Lower leg skin (tissue), 4 donors: ENCODE measurements around the gene WIPF1. TPM values are rescaled to one million over a fixed set of nuclear protein-coding genes. Genes with fewer than 3 reads are reported as not detected.

Experiments
- DNase-seq, 2 donors: peaks; one replicate each; pipeline ENCODE4 v3.0.0-alpha.2; 2019; ENCODE audit warnings: low spot score in 2 of 2
- H3K4me3 ChIP-seq: fragments of 200-600 bp; sonication (generic); 2 replicates; pipeline ENCODE4 v1.5.1; 2017; ENCODE audit warnings: mild to moderate bottlenecking, low read depth; ENCODE audit not compliant: poor library complexity, severe bottlenecking
- CTCF ChIP-seq, 3 donors: fragments of 450-650 bp; IDR thresholded peaks; one replicate each; pipeline ENCODE4 v1.5.1; 2016; ENCODE audit warnings: antibody characterized with exemption in 3 of 3, mild to moderate bottlenecking in 3 of 3, moderate library complexity in 2 of 3
- POLR2A ChIP-seq, 2 donors: fragments of 450-650 bp; IDR thresholded peaks; one replicate each; pipeline ENCODE4 v1.6.1; 2016 to 2017; ENCODE audit warnings: antibody characterized with exemption in 2 of 2, mild to moderate bottlenecking in 1 of 2, moderate library complexity in 1 of 2
- WGBS, 2 donors: methylation state at CpG; one replicate each; pipeline ENCODE4 v1.1.5; 2018; 5-methylcytosine and 5-hydroxymethylcytosine counted together
- intact Hi-C: fragments of 100-400 bp; cut with DNase I; formaldehyde crosslinking; loops from one replicate; pipeline ENCODE4 v1.15.0; 2023; ENCODE audit warnings: low total_unique reads
- total RNA-seq, 4 donors: library from RNA; depleted of rRNA; stranded (reverse); fragments of >200 nt; gene quantifications; one replicate each; pipeline ENCODE4 v1.1.0, GENCODE V29; 2016

The WIPF1 gene
- total RNA-seq, 4 donors from 2014 or later, result 5.0 to 12.4 (median 9.1) TPM

GRCh38 chr2:174546519-174547506 lies 50.8 kb downstream of the WIPF1 start:
- no peak overlapping the region for H3K4me3 ChIP-seq
- TF ChIP-seq CTCF (IDR thresholded peaks at IDR 0.05) (no peak), POLR2A (IDR thresholded peaks at IDR 0.05) (no peak)
- 63 to 64% methylated on average over 21 of the region's 21 CpGs for WGBS, 2 donors
- DNase-seq, result no peak
- intact Hi-C loops, result loop anchor here (5.0 kb wide), 1 partner anchor 85 kb away; no protein-coding TSS in a partner anchor

- 84 to 91% methylated on average over 3 of the region's 3 CpGs for WGBS, 2 donors
- TF ChIP-seq POLR2A (IDR thresholded peaks at IDR 0.05), result no peak
- TF ChIP-seq CTCF (IDR thresholded peaks at IDR 0.05), result no peak
- intact Hi-C loops, result loop anchor here (5.0 kb wide), 1 partner anchor 83 kb away; no protein-coding TSS in a partner anchor
- no peak overlapping the region for H3K4me3 ChIP-seq
- no peak for DNase-seq
Measured at GRCh38 chr2:174545240-174545639, 52.4 kb downstream of the WIPF1 start.

- intact Hi-C loops, result loop anchor here (5.0 kb wide), 1 partner anchor 83 kb away; no protein-coding TSS in a partner anchor
- no peak for DNase-seq
- WGBS, 2 donors, result 88 to 93% methylated on average over 5 of the region's 5 CpGs
- H3K4me3 ChIP-seq, result no peak overlapping the region
- TF ChIP-seq CTCF (IDR thresholded peaks at IDR 0.05), result no peak
- no peak for TF ChIP-seq POLR2A (IDR thresholded peaks at IDR 0.05)
Measured at GRCh38 chr2:174544802-174545201, 52.8 kb downstream of the WIPF1 start.

- TF ChIP-seq POLR2A (IDR thresholded peaks at IDR 0.05) (no peak), CTCF (IDR thresholded peaks at IDR 0.05) (no peak)
- intact Hi-C loops, result no loop called here
- no peak for DNase-seq
- WGBS, 2 donors, result 69 to 84% methylated on average over 3 of the region's 3 CpGs
- no peak overlapping the region for H3K4me3 ChIP-seq
Measured at GRCh38 chr2:174544156-174544555, 53.4 kb downstream of the WIPF1 start.

- intact Hi-C loops, result no loop called here
- no peak for DNase-seq
- TF ChIP-seq POLR2A (IDR thresholded peaks at IDR 0.05), result no peak
- TF ChIP-seq CTCF (IDR thresholded peaks at IDR 0.05), result no peak
- 86 to 91% methylated on average over 5 of the region's 5 CpGs for WGBS, 2 donors
- no peak overlapping the region for H3K4me3 ChIP-seq
Measured at GRCh38 chr2:174540893-174541292, 56.7 kb downstream of the WIPF1 start.
